Endothelial cell (in vitro differentiated cells): Measurements from ENCODE around the gene KRT84. TPM values are rescaled to one million over a fixed set of nuclear protein-coding genes. Genes with fewer than 3 reads are reported as not detected.

Source experiments
- DNase-seq: peaks from one replicate; pipeline ENCODE4 v3.0.0; 2021; ENCODE audit warnings: low spot score
- H3K27ac Mint-ChIP-seq: one replicate; pipeline ENCODE4 v1.8.0; 2021; ENCODE audit warnings: mixed read lengths, inconsistent platforms; ENCODE audit not compliant: unreplicated experiment
- H3K27me3 Mint-ChIP-seq: one replicate; pipeline ENCODE4 v1.8.0; 2021; ENCODE audit warnings: mild to moderate bottlenecking, moderate library complexity, mixed read lengths, inconsistent platforms; ENCODE audit not compliant: unreplicated experiment
- H3K36me3 Mint-ChIP-seq: one replicate; pipeline ENCODE4 v1.8.0; 2021; ENCODE audit warnings: mild to moderate bottlenecking, low read depth, mixed read lengths, inconsistent platforms; ENCODE audit not compliant: unreplicated experiment
- H3K4me1 Mint-ChIP-seq: one replicate; pipeline ENCODE4 v1.8.0; 2021; ENCODE audit warnings: mild to moderate bottlenecking, mixed read lengths, inconsistent platforms; ENCODE audit not compliant: unreplicated experiment
- H3K4me3 Mint-ChIP-seq: one replicate; pipeline ENCODE4 v1.8.0; 2021; ENCODE audit warnings: mild to moderate bottlenecking, mixed read lengths, inconsistent platforms; ENCODE audit not compliant: unreplicated experiment
- H3K9me3 Mint-ChIP-seq: one replicate; pipeline ENCODE4 v1.8.0; 2021; ENCODE audit warnings: mixed read lengths, inconsistent platforms; ENCODE audit not compliant: unreplicated experiment
- CTCF ChIP-seq: fragments of 200-600 bp; sonication (generic); IDR thresholded peaks from one replicate; pipeline ENCODE4 v1.5.0; 2021; ENCODE audit warnings: antibody characterized with exemption; ENCODE audit not compliant: unreplicated experiment
- total RNA-seq: library from RNA; stranded (reverse); fragmentation: NEBNext Ultra II Directional; extraction: Animal tissue kit (Norgen Biotek cat#: 25700); gene quantifications from one replicate; pipeline ENCODE4 v1.2.1, GENCODE V29; 2021; ENCODE audit not compliant: unreplicated experiment

The KRT84 gene
- total RNA-seq, 1 donor from 2014 or later: not detected

GRCh38 chr12:52337054-52337453 is 48.4 kb downstream of the KRT84 start:
- Mint-ChIP-seq H3K27ac (no peak overlapping the region), H3K9me3 (no peaks in the 10 kb centered on the region), H3K4me3 (no peak overlapping the region), H3K27me3 (no peaks in the 10 kb centered on the region), H3K4me1 (peaks cover 3% of the 10 kb centered on the region), H3K36me3 (no peaks in the 10 kb centered on the region)
- TF ChIP-seq CTCF: no peak
- no peak for DNase-seq

- no peak for DNase-seq
- no peak overlapping the region for H3K27ac Mint-ChIP-seq
Observed at GRCh38 chr12:52336641-52337040, 48.8 kb downstream of the KRT84 start.

GRCh38 chr12:52335598-52336262 is 49.7 kb downstream of the KRT84 start:
- no peak for DNase-seq
- Mint-ChIP-seq H3K4me1 (peaks cover 3% of the 10 kb centered on the region), H3K4me3 (no peak overlapping the region), H3K27me3 (no peaks in the 10 kb centered on the region), H3K9me3 (no peaks in the 10 kb centered on the region), H3K36me3 (no peaks in the 10 kb centered on the region), H3K27ac (no peak overlapping the region)
- no peak for TF ChIP-seq CTCF

More at GRCh38 chr12:52336641-52337040, 48.8 kb downstream of the KRT84 start:
- Mint-ChIP-seq H3K27me3 (no peaks in the 10 kb centered on the region), H3K36me3 (no peaks in the 10 kb centered on the region), H3K4me3 (no peak overlapping the region), H3K9me3 (no peaks in the 10 kb centered on the region), H3K4me1 (peaks cover 3% of the 10 kb centered on the region)
- no peak for TF ChIP-seq CTCF

GRCh38 chr12:52334185-52334584 is 51.3 kb downstream of the KRT84 start:
- no peak for DNase-seq
- peaks cover 3% of the 10 kb centered on the region for H3K4me1 Mint-ChIP-seq
- no peaks in the 10 kb centered on the region for H3K36me3 Mint-ChIP-seq
- no peak overlapping the region for H3K4me3 Mint-ChIP-seq
- H3K27ac Mint-ChIP-seq: no peak overlapping the region
- no peaks in the 10 kb centered on the region for H3K27me3 Mint-ChIP-seq
- no peaks in the 10 kb centered on the region for H3K9me3 Mint-ChIP-seq
- no peak for TF ChIP-seq CTCF

- Mint-ChIP-seq H3K36me3 (no peaks in the 10 kb centered on the region), H3K27me3 (no peaks in the 10 kb centered on the region), H3K4me3 (no peak overlapping the region), H3K4me1 (peaks cover 3% of the 10 kb centered on the region), H3K27ac (no peak overlapping the region), H3K9me3 (no peaks in the 10 kb centered on the region)
- TF ChIP-seq CTCF: no peak
- DNase-seq: no peak
Observed at GRCh38 chr12:52333321-52333720, 52.1 kb downstream of the KRT84 start.
